NCI-H82 (cell line): ENCODE data around the gene UBE2G2.
A peak's percentile ranks its signal among the peaks of the same experiment; 100 is the strongest.

ENCODE experiments used
- DNase-seq: peaks from one replicate; lab custom pipeline; 2025; lab: John Stamatoyannopoulos, UW

Gene UBE2G2

DNA sequence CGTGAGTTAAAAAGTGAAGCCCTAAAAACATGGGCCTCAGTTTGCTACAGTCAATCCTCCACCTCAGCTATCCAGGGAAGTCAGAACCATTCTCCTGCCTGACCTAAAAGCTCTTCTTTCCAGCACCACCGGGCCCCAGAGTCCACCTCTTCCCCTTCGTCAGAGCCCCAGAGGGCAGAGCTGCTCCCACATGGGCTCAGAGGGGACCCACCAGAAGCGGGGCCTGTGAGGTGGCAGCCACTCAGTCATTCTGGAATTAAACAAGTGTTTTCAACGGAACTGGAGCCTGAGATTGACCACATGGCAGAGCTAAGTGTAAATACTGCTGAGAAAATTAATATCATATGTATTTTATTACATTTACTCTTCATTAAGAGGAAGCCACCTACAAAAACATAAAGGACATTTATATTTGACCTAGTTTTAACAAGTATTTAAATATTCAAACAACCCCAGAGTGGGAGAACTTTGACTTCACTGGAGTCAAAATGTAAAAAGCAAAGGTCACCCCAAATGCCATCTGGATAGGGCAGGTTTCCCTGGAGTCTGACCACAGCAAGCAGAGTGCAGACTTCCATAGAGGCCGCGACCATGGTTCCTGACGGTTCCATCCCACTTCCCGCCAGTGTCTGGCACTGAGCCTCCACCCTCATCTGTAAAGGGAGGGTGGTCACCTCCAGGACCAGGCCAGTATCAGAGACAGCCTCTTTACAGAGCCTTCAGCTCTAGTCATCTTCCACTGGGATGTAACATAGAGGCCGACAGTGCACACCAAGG is 14.4 kb upstream of the UBE2G2 start:
- no peak for DNase-seq

DNA sequence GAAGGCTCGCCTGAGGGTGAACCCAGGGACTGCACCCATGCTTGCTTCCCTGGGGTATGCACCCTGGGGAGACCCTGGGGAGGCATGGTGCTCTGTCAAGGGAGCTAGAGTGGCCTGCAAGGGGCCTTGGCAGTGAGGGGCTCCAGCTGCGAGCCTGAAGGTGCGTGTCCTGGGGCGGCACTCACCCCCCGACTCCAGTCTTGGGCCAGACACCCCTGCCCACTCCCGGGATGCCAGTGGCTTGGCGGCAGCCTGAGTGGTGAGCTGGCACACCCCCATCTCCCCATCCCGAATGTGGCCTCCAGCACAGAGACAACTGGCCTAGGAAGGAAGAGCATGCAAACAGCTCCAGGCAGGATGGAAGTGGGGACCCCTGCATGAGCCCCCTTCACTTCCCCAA is 13.6 kb upstream of the UBE2G2 start:
- no peak for DNase-seq

DNA sequence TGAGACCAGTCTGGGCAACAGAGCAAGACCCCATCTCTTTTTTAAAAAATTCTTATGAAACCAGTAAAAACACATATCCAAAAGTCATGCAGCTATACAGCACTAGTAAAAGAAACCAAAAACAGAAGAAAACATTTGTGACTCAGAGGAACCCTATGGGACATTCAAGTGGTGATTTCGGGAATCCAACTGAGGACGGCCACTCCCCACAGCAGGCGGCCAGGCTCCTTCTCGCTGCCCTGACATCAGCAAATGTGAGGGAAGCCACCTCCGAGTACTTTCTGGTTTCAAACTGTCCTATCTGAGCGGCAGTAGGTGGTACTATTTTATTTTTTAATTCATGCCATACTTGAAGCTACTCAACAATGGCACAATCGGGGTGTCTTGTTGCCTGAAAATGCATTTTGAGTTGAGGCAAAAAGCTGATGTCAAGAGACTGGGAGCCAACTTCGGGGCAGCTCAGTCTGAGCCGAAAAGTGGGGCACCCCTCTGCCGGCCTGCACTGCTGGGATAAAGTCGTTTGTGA is 12.9 kb upstream of the UBE2G2 start:
- DNase-seq: no peak

DNA sequence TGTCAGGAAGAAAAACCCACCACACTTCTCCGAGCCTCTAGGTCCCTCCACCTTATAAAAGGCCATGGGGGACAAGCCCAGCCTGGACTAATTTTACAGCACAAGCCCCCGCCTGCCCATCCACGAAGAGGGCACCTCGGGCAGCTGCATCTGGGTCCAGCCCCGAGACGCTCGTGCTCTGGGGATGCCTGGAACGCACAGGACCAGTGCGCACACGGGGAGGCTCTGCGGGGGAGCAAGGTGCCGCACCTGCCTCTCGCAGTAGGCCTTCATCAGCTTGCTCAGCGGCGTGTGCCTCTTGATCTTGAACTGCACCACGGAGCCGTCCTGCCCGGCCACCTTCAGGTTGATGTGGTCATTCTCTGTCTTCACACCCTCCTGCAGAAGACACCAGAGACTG is 12.1 kb upstream of the UBE2G2 start:
- DNase-seq: no peak

DNA sequence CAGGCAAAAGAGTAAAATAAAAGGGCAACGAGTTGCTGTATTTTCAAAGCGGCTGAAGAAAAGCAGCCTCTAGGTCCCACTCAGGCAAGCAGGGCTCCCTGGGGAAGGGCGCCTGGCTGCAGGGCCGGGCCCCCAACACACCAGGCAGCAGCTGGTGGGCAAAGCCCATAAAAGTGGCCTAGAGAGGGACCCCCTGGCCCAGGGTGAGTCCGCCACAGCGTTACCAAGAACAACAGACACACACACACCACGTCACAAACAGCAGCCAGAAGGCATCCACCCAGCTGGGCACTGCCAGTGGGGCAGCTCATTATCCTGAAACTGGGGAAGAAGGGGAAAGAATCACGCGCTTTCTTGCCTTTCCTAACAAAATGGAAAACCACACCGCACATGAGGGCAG is 11.5 kb upstream of the UBE2G2 start:
- no peak for DNase-seq

DNA sequence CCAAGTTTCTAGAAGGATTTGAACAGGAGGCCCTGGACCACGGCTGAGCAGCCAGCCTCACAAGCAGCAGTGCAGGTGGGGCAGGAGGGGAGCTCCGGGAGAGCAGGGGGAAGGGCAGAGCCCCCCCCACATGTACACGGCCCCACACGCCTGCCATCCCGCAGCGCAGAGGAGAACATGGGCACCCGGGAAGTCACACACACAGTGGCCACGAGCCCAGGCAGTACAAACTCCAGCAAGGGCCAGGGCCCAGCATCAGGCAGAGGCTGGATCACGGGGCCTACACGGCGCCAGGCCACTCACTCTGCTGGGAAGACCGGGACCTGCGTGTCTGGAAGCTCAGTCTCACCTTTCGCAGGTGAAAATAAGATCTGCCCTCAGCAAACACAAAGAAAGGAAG is 11.0 kb upstream of the UBE2G2 start:
- no peak for DNase-seq

DNA sequence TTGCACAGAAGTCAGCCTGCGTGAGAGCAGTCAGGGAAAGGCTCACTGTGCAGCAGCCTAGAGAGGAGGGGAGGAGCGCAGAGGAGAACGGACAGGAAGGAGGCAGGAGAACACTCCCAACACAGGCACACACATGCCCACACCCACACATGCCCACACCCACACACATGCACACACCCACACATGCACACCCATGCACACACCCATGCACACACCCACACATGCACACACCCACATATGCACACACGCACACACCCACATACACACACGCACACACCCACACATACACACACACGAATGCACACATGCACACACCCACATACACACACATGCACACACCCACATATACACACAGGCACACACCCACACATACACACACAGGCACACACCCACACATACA is 9.2 kb upstream of the UBE2G2 start:
- DNase-seq: no peak

DNA sequence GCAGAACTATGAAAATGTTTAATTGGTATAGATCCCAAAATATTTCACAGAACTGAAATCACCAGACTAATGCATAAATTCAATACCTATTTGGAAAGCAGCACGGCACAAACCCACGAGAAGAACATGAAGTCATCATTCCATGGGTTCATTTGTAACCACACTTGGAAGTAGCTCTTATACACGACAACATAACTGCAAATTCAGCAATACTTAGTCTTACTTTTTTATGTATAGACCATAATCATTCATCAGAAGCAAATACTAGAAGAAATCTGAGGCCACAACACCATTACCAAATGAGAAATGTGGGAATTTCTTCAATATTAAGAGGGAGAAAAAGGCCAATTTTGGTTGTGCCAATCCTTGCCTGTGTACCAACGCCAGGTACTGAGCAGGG is 4.2 kb upstream of the UBE2G2 start:
- no peak for DNase-seq

DNA sequence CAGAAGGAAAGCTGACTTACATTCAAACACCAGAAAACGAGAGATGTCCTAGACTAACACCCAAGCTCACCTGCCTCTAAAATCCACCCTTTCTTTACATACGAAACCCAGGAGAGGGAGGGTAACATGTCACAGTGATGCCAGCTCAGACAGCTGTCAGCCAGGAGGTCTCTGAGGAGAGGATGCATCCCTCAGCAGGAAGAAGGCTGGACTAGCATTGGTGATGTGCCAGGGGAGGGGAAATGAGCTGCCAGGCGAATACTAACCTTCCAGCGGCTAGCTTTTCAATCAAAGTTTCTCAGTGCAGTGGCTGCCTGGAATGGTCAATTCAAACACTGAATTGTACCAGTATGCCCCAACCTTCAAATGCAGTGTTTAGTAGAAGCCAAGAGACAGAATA is 3.6 kb upstream of the UBE2G2 start:
- DNase-seq: no peak

DNA sequence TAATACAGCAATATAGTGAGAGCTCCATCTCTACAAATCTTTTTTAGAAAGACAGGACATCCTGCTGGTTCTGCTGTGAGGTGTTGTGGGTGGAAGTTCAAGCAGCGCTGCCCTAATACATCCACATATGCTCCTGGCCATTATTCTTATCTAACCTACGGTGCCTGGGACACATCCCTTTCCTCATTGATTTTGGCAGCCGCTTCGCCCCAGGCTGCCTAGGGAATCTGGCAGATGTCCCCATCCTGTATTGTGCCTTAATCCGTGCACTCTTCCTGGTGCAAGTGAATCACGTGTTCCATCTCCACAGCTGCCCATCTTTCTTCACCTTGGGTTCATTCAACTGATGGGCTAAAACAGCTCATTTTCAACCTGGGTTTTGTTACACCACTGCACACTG is 3.1 kb upstream of the UBE2G2 start:
- peak; percentile 83 for DNase-seq

DNA sequence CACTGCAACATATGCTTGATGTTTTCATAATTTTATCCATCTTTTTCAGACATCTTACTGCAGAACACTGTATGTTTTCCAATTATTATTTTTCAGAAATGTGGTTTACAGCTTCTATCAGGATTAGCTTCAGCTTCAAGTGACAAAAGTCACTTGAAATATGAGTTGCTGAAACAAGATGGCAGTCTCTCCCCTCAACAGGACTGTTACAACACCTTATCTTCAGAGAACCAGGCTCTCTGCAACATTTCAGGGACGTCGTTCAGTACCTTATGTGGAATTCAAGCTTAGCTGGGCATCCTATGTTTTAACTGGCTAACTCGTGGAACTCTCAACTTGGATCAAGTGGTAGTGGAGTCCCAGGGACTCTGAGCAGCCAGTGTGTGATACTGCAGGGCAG is 2.0 kb upstream of the UBE2G2 start:
- no peak for DNase-seq

DNA sequence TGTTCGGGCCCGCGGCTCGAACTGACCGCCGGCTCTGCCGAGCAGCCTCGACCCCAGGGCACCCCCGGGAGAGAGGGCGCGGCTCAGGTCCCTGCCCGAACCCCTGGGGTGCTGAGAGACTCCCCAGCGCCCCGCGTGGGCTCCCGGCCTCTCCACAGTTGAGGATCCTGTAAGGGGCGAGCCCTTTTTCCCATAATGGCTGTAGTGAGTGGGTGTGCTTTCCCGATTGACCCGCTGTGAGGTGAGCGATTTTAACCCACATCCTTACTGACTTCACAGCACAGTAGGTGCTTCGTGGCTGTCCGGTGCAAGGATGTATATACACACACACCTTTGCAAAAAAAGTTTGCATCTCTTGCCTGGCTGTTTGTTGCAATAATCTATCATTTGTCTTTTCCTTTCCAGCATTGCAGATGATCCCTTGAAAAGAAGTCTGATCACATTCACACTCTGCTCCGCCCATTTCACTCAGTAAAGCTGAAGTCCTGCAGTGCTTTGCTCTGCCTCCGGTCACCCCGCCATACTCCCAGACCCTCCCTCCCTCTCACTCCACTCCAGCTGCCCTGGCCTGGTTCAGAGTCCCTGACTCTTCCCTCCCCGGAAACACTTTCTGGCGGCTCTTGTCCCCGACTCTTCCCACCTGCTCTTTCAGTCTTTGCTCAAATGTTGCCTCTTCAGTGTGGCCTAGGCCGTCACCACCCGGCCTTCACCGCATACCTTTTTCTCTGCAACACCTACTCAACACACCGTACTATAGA is 955 bp upstream of the UBE2G2 start:
- peak; percentile 49 for DNase-seq

DNA sequence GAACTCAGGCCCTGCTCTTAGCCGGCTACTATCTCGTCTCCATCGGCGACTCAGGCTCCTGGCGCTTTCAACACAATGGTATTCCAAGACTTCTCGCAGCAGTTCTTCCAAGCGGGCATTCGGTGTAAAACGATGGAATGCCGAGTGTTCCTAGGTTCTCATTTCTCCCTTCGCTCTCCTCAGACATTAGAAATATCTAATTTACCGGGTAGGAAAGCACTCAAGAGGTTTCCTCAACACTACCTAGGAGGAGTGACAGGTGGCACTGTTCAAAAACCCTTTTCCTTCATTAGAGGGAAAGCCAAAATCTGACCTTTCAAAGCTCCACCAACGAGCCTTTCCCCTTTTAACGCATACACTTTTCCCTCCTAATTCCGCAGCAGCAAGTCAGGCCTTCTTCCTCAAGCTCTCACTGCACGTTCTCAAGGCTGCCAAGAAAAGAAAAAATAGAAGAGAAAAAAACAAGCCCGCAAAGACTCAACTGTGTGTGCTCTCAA is 601 bp downstream of the UBE2G2 start:
- peak; percentile 60 for DNase-seq

DNA sequence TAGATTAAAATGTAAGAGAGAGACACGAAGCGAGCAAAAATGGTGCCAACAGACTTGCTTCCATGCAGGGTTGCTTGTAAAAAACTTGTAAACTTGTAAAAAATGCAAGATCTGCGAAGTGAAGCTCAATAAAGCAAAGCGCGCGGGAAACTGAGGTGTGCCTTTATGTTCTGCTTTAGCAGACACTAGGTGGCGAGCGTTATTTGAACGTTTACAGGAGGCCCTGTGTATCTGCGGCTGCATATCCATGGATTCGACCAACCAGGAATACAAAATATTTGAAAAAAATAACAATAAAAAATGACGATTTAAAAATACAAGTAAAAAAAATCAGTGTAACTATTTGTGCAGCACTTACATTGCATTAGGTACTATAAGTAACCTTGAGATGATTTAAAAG is 1.5 kb downstream of the UBE2G2 start:
- peak; percentile 41 for DNase-seq

DNA sequence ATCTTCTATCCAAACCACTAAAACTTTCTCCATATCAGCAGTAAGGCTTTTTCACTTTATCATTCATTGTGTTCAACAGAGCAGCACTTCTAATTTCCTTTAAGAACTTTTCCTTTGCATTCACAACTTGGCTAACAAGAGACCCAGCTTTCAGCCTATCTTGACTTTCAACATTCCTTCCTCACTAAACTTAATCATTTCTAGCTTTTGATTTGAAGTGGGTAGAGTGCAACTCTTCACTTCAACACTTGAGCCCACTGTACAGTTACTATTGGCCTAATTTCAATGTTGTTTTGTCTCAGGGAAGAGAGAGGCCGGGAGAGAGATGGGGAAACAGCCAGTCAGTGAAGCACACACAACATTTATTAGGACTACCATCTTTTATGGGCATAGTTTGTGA is 2.0 kb downstream of the UBE2G2 start:
- no peak for DNase-seq

DNA sequence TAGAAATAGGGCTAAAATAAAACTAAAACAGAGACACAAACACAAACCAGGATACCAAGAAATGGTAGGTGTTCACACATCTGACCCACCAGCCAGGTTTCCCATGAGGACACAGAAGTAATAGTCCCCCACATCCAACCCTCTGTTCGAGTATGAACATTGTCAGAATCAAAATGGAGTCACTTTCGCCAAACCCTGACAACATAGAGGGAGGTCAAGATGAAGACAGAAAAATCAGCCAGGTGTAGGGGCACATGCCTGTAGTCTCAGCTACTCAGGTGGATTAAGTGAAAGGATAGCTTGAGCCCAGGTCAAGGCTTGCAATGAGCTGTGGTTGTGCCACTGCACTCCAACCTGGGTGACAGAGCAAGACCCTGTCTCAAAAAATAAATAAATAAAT is 3.8 kb downstream of the UBE2G2 start:
- no peak for DNase-seq

DNA sequence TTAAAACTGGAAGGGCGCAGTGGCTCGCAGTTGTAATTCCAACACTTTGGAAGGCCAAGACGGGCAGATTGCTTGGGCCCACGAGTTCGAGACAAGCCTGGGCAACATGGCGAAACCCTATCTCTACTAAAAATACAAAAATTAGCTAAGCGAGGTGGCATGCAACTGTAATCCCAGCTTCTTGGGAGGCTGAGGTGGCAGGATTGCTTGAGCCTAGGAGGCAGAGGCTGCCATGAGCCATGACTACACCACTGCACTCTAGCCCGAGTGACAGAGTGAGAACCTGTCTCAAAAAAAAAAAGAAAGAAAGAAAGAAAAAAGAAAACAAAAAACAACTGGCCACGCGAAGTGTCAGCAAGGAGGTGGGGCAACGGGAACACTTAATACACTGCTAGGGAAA is 6.3 kb downstream of the UBE2G2 start:
- DNase-seq: no peak

DNA sequence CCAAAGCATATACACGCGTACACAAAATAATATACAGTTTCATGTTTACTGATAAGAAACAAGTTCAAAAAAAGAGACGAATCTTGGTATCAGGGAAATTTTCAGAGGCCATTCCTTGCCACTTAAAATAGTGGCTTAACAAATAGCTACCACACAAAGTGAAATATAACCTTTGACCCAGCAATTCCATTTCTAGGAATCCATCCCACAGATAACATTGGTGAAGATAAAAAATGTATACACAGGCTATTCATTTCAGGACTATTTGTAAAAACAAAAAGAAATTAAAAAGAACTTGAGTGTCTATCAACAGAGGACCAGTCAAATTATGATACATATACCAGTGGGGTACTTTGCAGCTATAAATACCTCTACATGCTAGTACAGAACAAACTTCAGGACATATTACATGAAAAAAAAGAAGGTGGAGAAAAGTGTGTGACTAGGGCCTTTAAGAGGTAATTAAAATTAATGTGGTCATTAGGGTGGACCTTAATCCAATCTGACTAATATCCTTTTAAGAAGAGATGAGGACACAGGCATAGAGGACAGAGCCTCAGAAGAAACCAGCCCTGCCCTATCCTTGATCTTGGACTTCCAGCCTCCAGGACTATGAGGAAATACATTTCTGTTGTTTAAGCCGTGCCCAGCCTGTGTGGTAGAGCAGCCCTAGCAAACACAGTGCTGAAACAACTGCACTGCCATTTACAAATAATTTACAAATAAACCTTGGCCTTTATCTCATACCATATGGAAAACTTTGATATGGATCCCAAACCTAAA is 7.8 kb downstream of the UBE2G2 start:
- DNase-seq: peak; percentile 47

DNA sequence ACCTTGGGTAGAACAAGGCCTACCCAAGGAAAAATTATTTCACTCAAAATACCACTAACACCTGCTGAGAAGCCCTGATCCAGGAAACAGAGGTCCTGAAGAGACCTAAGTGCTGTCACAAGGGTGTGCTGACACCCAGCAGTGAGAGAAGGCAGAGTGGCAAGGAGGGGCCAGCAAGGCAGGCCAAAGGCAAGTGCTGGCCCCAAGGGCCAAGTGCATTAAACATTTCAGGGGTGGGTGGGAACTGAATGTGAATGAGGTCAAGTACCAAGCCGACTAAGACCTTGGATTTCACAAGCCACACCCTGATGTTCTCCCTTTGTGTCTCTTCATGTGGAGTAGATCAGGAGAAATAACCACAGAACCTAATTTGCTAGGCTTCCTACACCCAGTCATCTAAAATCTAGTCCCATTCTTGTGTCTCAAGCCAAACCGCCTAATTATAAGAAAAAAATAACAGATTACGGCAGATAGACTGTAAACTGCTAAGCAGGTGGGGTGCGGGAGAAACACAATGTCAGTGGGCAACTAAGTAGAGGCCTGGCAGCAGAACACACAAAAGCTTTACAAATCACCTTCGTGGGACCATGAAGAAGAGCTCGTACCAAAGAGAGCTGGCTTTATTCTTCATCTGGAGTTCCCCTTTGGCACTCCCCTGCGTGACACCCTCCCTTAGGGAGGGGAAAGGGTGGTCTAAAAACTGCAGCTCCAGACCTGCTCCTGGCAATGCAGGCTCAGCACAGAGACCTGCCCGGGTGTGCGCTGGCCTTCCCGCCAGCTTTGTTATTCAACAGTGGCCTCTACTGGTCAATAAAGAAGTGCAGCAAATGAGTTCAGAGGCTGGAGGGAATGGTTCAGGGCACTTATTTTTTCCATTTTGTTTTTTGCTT is 8.7 kb downstream of the UBE2G2 start:
- DNase-seq: peak; percentile 76

DNA sequence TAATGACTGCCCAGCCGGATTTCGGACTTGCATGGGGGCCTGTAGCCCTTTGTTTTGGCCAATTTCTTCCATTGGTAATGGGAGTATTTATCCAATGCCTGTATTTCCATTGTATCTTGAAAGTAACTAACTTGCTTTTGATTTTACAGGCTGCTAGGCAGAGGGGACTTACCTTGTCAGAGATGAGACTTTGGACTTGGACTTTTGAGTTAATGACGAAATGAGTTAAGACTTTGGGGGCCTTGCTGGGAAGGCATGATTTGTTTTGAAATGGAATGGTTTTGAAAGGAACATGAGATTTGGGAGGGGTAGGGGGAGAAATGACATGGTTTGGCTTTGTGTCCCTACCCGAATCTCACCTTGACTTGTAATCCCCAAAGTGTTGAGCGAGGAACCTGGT is 9.6 kb downstream of the UBE2G2 start:
- no peak for DNase-seq

DNA sequence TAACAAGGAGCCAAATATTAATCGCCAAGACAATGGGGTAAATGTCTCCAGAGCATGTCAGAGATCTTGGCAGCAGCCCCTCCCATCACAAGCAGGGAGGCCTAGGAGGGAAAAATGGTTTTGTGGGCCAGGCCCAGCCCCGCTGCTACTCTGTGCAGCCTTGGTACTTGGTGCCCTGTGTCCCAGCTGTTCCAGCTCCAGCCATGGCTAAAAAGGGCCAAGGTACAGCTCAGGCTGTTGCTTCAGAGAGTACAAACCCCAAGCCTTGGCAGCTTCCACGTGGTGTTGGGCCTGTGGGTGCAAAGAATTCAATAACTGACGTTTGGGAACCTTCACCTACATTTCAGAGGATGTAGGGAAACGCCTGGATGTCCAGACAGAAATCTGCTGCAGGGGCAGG is 10.4 kb downstream of the UBE2G2 start:
- DNase-seq: no peak
